ENCODE measurements around the gene ADRM1. TPM values are rescaled to one million over a fixed set of nuclear protein-coding genes. Genes with fewer than 3 reads are reported as not detected.

Gene ADRM1
- total RNA-seq, 2 experiments from 2014 or later, result 87.0 to 128 TPM

- no peak for TF ChIP-seq EZH2phosphoT487 (IDR thresholded peaks at IDR 0.05; ENCODE audit: borderline replicate concordance, low read depth, low read length)
- TF ChIP-seq CTCF (conservative IDR thresholded peaks at IDR 0.05; ENCODE audit: low read length), result no peak
- Histone ChIP-seq H4K20me1 (ENCODE audit: insufficient read depth, low read length) (no peaks in the 10 kb centered on the region), H3K4me3 (ENCODE audit: low read depth, low read length, poor library complexity, severe bottlenecking) (no peak overlapping the region), H2AFZ (ENCODE audit: low read length) (no peak overlapping the region), H3K27ac (ENCODE audit: low read depth, low read length, poor library complexity, severe bottlenecking) (no peak overlapping the region), H3K9me2 (ENCODE audit: insufficient read depth, low read length) (no peaks in the 10 kb centered on the region), H3K4me1 (ENCODE audit: insufficient read depth, low read length, poor library complexity, severe bottlenecking) (peaks cover 10% of the 10 kb centered on the region), H3K4me2 (ENCODE audit: low read length) (no peak overlapping the region), H3K9me3 (ENCODE audit: low read length) (no peaks in the 10 kb centered on the region), H3K79me2 (ENCODE audit: insufficient read depth, low read depth, low read length) (no peaks in the 10 kb centered on the region), H3K36me3 (ENCODE audit: insufficient read depth, low read length) (peaks cover 43% of the 10 kb centered on the region)
- intact Hi-C loops (cut with micrococcal nuclease; ENCODE audit: unreplicated experiment), result no loop called here
- CTCF ChIA-PET (ENCODE audit: unreplicated experiment), result no interaction called here
- DNase-seq (ENCODE audit: low spot score), result no peak
- no TSS peak for BruUV-seq (replicated peaks)
- POLR2A ChIA-PET, result no interaction called here
Measured at GRCh38 chr20:62330576-62331317, 27.9 kb downstream of the ADRM1 start.

- Histone ChIP-seq H3K9me3 (ENCODE audit: low read length) (no peaks in the 10 kb centered on the region), H3K4me3 (ENCODE audit: low read depth, low read length, poor library complexity, severe bottlenecking) (no peak overlapping the region), H3K36me3 (ENCODE audit: insufficient read depth, low read length) (peaks cover 44% of the 10 kb centered on the region), H3K4me1 (ENCODE audit: insufficient read depth, low read length, poor library complexity, severe bottlenecking) (peaks cover 12% of the 10 kb centered on the region), H4K20me1 (ENCODE audit: insufficient read depth, low read length) (no peaks in the 10 kb centered on the region), H2AFZ (ENCODE audit: low read length) (no peak overlapping the region), H3K27ac (ENCODE audit: low read depth, low read length, poor library complexity, severe bottlenecking) (no peak overlapping the region), H3K4me2 (ENCODE audit: low read length) (no peak overlapping the region), H3K9me2 (ENCODE audit: insufficient read depth, low read length) (no peaks in the 10 kb centered on the region), H3K79me2 (ENCODE audit: insufficient read depth, low read depth, low read length) (no peaks in the 10 kb centered on the region)
- ChIA-PET POLR2A (no interaction called here), CTCF (ENCODE audit: unreplicated experiment) (no interaction called here)
- TF ChIP-seq CTCF (conservative IDR thresholded peaks at IDR 0.05; ENCODE audit: low read length) (no peak), EZH2phosphoT487 (IDR thresholded peaks at IDR 0.05; ENCODE audit: borderline replicate concordance, low read depth, low read length) (no peak)
- no peak for DNase-seq (ENCODE audit: low spot score)
- no TSS peak for BruUV-seq (replicated peaks)
- intact Hi-C loops (cut with micrococcal nuclease; ENCODE audit: unreplicated experiment), result no loop called here
Measured at GRCh38 chr20:62331347-62331746, 28.6 kb downstream of the ADRM1 start.

GRCh38 chr20:62332421-62332820, 29.6 kb downstream of the ADRM1 start:
- H3K36me3 ChIP-seq (ENCODE audit: insufficient read depth, low read length), result peaks cover 44% of the 10 kb centered on the region
- intact Hi-C loops (cut with micrococcal nuclease; ENCODE audit: unreplicated experiment), result no loop called here
- H3K4me2 ChIP-seq (ENCODE audit: low read length), result no peak overlapping the region
- H2AFZ ChIP-seq (ENCODE audit: low read length), result no peak overlapping the region
- H3K9me3 ChIP-seq (ENCODE audit: low read length), result no peaks in the 10 kb centered on the region
- no peak overlapping the region for H3K27ac ChIP-seq (ENCODE audit: low read depth, low read length, poor library complexity, severe bottlenecking)
- no peaks in the 10 kb centered on the region for H3K79me2 ChIP-seq (ENCODE audit: insufficient read depth, low read depth, low read length)
- no peaks in the 10 kb centered on the region for H4K20me1 ChIP-seq (ENCODE audit: insufficient read depth, low read length)
- no peaks in the 10 kb centered on the region for H3K9me2 ChIP-seq (ENCODE audit: insufficient read depth, low read length)
- H3K4me1 ChIP-seq (ENCODE audit: insufficient read depth, low read length, poor library complexity, severe bottlenecking), result peaks cover 20% of the 10 kb centered on the region
- DNase-seq (ENCODE audit: low spot score), result no peak
- H3K4me3 ChIP-seq (ENCODE audit: low read depth, low read length, poor library complexity, severe bottlenecking), result no peak overlapping the region
- ChIA-PET POLR2A (no interaction called here), CTCF (ENCODE audit: unreplicated experiment) (no interaction called here)
- BruUV-seq (replicated peaks), result no TSS peak
- TF ChIP-seq EZH2phosphoT487 (IDR thresholded peaks at IDR 0.05; ENCODE audit: borderline replicate concordance, low read depth, low read length) (no peak), CTCF (conservative IDR thresholded peaks at IDR 0.05; ENCODE audit: low read length) (no peak)

All from OCI-LY7 (cell line).